ENCODE results near the gene SLC6A13. TPM values are rescaled to one million over a fixed set of nuclear protein-coding genes. Genes with fewer than 3 reads are reported as not detected.

SLC6A13 gene
- total RNA-seq, 4 donors from 2014 or later: 0.13 to 1.9 (median 0.82) TPM; not detected in 1

DNA sequence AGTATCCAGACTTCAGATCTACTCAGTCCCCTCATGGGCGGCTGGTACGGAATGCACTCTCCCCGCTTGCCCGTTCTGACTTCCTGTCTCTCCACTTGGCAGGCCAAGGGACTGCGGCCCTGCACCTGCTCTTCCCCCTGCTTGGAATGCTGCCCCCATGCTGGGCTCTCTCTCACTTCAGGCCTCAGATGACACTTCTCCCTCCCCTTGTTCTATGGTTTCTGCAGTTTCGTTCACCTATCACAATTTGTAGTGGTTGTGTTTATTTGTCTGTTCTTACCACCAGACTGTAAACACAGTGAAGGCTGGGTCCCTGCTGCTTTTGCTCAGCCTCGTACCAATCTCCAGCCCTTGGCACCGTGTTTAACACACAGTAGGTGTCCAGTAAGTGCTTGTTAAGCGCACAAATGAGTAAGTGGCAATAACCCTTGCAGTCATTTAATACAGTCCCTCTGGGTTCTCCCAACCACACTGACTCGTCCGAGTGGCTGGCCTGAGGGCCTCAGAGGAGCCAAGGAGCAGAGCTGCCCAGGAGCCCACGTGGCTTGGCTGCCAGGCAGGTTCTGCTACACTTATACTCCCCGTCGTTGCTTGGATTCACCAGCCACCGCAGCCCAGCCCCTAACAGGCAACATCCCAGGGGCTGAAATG lies 60.4 kb downstream of the SLC6A13 start:
- Histone ChIP-seq H3K9me3 (no peaks in the 10 kb centered on the region), H3K36me3 (no peaks in the 10 kb centered on the region), H3K27me3 (peaks cover 0 to 3% (median 0%) of the 10 kb centered on the region in 3 donors), H3K27ac (peak overlapping the region; percentile 68 to 80 (median 76)), H3K4me3 (peak overlapping the region in 1 of 4 donors; percentile 25), H3K4me1 (peaks cover 13 to 28% of the 10 kb centered on the region in 2 donors)
- intact Hi-C loops (cut with DNase I; ENCODE audit: low total_unique reads) (no loop called here), in situ Hi-C loops (cut with MboI; ENCODE audit: low sequenced_read_pairs in 4 of 4) (no loop called here)
- peak; percentile 62 to 82 for ATAC-seq
- TF ChIP-seq, protein P1, sequence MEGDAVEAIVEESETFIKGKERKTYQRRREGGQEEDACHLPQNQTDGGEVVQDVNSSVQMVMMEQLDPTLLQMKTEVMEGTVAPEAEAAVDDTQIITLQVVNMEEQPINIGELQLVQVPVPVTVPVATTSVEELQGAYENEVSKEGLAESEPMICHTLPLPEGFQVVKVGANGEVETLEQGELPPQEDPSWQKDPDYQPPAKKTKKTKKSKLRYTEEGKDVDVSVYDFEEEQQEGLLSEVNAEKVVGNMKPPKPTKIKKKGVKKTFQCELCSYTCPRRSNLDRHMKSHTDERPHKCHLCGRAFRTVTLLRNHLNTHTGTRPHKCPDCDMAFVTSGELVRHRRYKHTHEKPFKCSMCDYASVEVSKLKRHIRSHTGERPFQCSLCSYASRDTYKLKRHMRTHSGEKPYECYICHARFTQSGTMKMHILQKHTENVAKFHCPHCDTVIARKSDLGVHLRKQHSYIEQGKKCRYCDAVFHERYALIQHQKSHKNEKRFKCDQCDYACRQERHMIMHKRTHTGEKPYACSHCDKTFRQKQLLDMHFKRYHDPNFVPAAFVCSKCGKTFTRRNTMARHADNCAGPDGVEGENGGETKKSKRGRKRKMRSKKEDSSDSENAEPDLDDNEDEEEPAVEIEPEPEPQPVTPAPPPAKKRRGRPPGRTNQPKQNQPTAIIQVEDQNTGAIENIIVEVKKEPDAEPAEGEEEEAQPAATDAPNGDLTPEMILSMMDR (IDR thresholded peaks at IDR 0.05 in 4 of 5, conservative IDR thresholded peaks at IDR 0.05 in 1 of 5): no peak
- no peak for TF ChIP-seq POLR2A (IDR thresholded peaks at IDR 0.05)
- peak; percentile 32 to 66 for DNase-seq

DNA sequence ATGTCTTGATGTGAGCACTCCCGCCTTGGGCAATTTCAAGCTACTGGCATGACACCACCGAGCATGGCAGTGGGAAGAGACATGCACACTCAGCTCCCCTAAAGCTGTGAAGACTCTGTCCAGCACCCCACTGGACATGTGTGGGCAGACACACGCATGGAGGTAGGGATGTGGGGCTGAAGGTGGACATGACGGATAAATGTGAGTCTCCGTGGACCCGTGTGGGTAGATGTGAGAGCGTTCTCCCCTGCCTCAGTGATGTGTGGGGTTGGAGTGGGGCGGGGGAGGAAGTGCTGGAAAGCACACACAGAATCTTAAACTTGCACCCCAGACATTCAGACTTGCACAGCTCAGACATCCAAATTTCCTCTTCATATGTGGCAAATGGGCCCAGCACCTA lies 61.3 kb downstream of the SLC6A13 start:
- intact Hi-C loops (cut with DNase I; ENCODE audit: low total_unique reads) (no loop called here), in situ Hi-C loops (cut with MboI; ENCODE audit: low sequenced_read_pairs in 4 of 4) (no loop called here)
- DNase-seq (no peak), ATAC-seq (no peak)
- TF ChIP-seq, protein P1 (IDR thresholded peaks at IDR 0.05 in 4 of 5, conservative IDR thresholded peaks at IDR 0.05 in 1 of 5): no peak
- TF ChIP-seq POLR2A (IDR thresholded peaks at IDR 0.05): no peak
- H3K9me3 ChIP-seq: no peaks in the 10 kb centered on the region
- H3K4me1 ChIP-seq: peaks cover 13 to 28% of the 10 kb centered on the region in 2 donors
- peak overlapping the region in 1 of 4 donors; percentile 80 for H3K27ac ChIP-seq
- no peaks in the 10 kb centered on the region for H3K36me3 ChIP-seq
- H3K27me3 ChIP-seq: peaks cover 0 to 3% (median 0%) of the 10 kb centered on the region in 3 donors
- no peak overlapping the region for H3K4me3 ChIP-seq

DNA sequence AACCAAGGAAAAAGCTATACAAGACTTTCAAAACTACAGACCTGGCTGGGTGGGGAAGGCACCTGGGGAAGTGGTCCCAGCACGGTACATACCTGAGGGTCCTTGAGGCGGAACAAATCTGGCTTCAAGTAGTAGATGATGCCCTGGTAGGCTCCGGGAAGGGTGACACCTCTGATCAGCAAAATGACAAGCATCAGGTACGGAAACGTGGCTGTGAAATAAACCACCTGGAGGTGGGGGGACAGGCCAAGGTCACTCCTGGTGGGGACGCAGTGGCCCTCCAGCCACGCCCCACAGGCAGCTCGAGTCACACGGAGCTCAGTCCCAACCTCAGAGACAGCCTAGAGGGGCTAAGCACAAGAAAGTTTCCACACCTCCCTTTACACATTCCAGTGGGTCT lies 63.9 kb downstream of the SLC6A13 start:
- DNase-seq (no peak), ATAC-seq (no peak)
- no peak overlapping the region for H3K27ac ChIP-seq
- no peaks in the 10 kb centered on the region for H3K36me3 ChIP-seq
- no peaks in the 10 kb centered on the region for H3K9me3 ChIP-seq
- in situ Hi-C loops (cut with MboI; ENCODE audit: low sequenced_read_pairs in 4 of 4) (no loop called here), intact Hi-C loops (cut with DNase I; ENCODE audit: low total_unique reads) (no loop called here)
- TF ChIP-seq, protein P1 (IDR thresholded peaks at IDR 0.05 in 4 of 5, conservative IDR thresholded peaks at IDR 0.05 in 1 of 5): no peak
- no peak for TF ChIP-seq POLR2A (IDR thresholded peaks at IDR 0.05)
- H3K27me3 ChIP-seq: no peaks in the 10 kb centered on the region
- H3K4me1 ChIP-seq: peaks cover 13 to 28% of the 10 kb centered on the region in 2 donors
- no peak overlapping the region for H3K4me3 ChIP-seq

DNA sequence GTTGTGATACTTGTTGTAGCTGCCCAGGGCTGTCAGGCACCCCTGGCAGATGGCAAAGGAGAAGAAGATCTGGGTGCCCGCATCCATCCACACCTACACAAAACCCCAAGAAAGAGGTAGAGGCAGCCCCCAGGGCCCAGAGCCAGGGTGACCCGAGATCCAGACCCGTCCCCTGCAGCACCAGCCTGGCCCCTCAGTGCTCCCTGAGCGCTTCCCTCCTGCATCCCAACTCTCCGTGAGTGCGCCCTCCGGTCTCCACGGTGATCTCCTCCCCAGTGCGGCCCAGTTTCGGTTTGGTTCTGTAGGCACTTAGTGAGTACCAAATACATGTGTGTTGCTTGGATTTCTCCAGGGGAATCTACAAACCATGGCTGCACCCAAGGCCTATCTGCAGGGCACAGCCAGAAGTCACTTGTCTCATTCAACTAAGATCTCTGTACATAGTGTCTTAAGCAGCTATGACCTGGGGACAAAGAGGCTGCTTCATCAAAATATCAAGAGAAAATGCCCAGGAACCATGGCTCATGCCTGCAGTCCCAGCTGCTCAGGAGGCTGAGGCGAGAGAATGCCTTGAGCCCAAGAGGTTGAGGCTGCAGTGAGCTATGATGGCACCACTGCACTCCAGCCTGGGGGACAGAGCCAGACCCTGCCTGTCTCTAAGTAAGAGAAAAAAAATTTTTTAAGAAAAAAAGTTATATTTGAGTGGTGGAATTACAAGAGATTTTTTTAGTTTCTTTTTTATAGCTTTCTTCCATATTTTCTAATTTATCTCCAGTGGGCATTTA lies 64.5 kb downstream of the SLC6A13 start:
- in situ Hi-C loops (cut with MboI; ENCODE audit: low sequenced_read_pairs in 4 of 4): no loop called here
- H3K36me3 ChIP-seq: no peaks in the 10 kb centered on the region
- no peak overlapping the region for H3K4me3 ChIP-seq
- H3K27ac ChIP-seq: no peak overlapping the region
- peaks cover 13 to 28% of the 10 kb centered on the region in 2 donors for H3K4me1 ChIP-seq
- H3K27me3 ChIP-seq: no peaks in the 10 kb centered on the region
- DNase-seq: no peak
- intact Hi-C loops (cut with DNase I; ENCODE audit: low total_unique reads): no loop called here
- H3K9me3 ChIP-seq: no peaks in the 10 kb centered on the region
- TF ChIP-seq, protein P1 (IDR thresholded peaks at IDR 0.05 in 4 of 5, conservative IDR thresholded peaks at IDR 0.05 in 1 of 5): no peak
- no peak for TF ChIP-seq POLR2A (IDR thresholded peaks at IDR 0.05)
- no peak for ATAC-seq
